ENCODE data around the gene AFF4. TPM values are rescaled to one million over a fixed set of nuclear protein-coding genes. Genes with fewer than 3 reads are reported as not detected.

Gene AFF4
- total and polyA plus RNA-seq, 9 of the 15 experiments (the other 6 are each of a cell fraction or from before 2014, with no cell fraction given), result 1.7 to 25.8 (median 17.9) TPM

DNA sequence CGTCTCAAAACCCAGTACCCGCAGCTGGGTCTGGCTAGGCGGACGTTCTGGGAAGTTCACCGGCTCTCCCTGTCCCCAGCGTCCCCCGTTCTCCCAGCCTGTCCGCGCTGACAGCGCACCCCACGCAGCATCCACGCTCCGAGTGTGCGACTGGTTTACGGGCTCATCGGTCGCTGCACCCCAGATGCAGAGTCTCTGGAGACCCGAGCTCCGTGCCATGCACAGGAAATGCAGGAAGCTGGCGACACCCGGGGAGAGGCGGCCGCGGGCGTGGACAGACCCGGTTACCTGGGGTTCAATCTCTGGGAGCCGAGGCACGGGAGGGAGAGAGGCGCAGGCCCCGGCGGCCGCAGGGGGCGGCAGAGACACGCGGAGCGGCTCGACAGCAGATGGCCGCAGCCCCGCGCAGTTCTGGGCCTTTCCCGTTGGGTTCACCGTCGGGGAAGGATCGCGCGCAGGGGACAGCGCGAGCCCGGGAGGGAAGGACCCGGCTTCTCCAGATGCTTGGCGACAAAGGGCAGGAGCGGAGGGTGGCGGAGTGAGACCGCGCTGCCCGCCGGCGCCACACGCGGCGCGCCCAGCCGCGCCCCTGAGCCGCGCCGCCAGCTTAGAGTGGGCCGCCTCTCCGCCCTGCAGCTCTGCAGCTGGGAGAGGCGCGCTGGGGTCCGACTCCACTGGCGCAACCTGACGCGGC lies 133.5 kb downstream of the AFF4 start (continued):
- TF ChIP-seq CTCF (IDR thresholded peaks at IDR 0.05 in 2 of 3, conservative IDR thresholded peaks at IDR 0.05 in 1 of 3; ENCODE audit: insufficient read depth in 2 of 3, low read depth in 1 of 3, low read length in 3 of 3) (peak; percentile 85 to 93 (median 93)), ZNF609 (CRISPR knock-in tag; IDR thresholded peaks at IDR 0.05; ENCODE audit: borderline replicate concordance) (no peak), ZNF224 (CRISPR knock-in tag; IDR thresholded peaks at IDR 0.05) (peak; percentile 61; the same call in 1 of the 2 replicates), MAZ (CRISPR knock-in tag; conservative IDR thresholded peaks at IDR 0.05 in 1 of 2, IDR thresholded peaks at IDR 0.05 in 1 of 2) (0 out of 4 replicates have a peak, but pooled peaks of 1 of the 2 experiments have one; percentile 32), CBX3 (IDR thresholded peaks at IDR 0.05; ENCODE audit: borderline replicate concordance in 1 of 2, low read length in 2 of 2) (peak in 1 of 2 experiments; percentile 48; a peak in 1 of 3 replicates), SMARCC2 (IDR thresholded peaks at IDR 0.05; ENCODE audit: low read depth) (0 out of 2 replicates have a peak, but pooled peaks have one; percentile 28), MCM5 (IDR thresholded peaks at IDR 0.05; ENCODE audit: low read depth) (no peak), TCF3 (CRISPR knock-in tag; IDR thresholded peaks at IDR 0.05) (peak; percentile 42; the same call in 1 of the 2 replicates), ZNF280B (CRISPR knock-in tag; IDR thresholded peaks at IDR 0.05) (no peak), MTA3 (IDR thresholded peaks at IDR 0.05; ENCODE audit: borderline replicate concordance) (peak; percentile 73; the same call in 1 of the 2 replicates), HDAC6 (IDR thresholded peaks at IDR 0.05; ENCODE audit: low read depth, low read length) (0 out of 2 replicates have a peak, but pooled peaks have one; percentile 41), RHOXF2B (CRISPR knock-in tag; conservative IDR thresholded peaks at IDR 0.05) (no peak), ZNF518B (CRISPR knock-in tag; IDR thresholded peaks at IDR 0.05) (no peak)

Measured in K562 (cell line).